Measurements from ENCODE around the gene SLAIN2.
"Not testable (repeated sequence)": the region's sequence is repeated elsewhere in the genome, so short reads cannot be mapped to it uniquely, and the experiment has no call there.

Gene SLAIN2

GRCh38 chr4:48445704-48446103 is 104.4 kb downstream of the SLAIN2 start:
- no peak for DNase-seq

DNA sequence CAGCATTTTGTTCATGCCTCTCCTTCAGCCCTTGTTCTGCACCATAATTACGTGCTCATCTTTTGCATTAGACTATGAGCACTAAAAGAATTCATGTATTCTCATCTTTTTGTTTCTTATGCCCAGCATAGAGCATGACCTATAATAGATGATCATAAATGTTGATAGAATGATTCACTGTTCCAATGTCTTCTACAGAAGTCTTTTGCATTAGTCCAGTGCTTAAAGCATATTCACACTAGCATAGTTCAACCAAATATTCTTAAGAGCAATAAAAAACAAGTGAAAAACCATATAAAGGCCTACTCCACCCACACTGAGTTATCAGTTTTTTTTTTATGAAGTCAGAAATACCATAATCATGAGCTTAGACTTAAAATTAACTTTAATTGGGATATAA is 105.3 kb downstream of the SLAIN2 start:
- no peak for DNase-seq

DNA sequence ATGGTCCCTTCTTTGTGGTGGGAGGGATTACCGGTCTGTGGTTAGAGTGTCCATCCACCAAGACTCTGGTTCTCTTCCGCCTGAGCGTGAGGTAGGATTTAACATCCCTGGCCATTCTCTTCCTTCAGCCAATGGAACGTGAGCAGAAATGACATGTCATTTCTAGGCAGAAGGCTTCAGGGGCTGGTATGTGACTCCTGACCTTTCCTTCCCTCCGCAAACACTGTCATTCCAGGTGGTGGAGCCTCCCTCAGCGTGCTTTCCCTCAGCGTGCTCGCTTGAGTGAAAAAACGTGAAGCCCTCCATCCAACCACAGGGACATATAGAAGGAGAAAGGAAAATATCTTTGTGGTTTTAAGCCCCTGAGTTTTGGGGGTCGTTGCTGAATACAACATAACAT is 107.8 kb downstream of the SLAIN2 start:
- no peak for DNase-seq

GRCh38 chr4:48450740-48451139 is 109.4 kb downstream of the SLAIN2 start:
- no peak for DNase-seq

DNA sequence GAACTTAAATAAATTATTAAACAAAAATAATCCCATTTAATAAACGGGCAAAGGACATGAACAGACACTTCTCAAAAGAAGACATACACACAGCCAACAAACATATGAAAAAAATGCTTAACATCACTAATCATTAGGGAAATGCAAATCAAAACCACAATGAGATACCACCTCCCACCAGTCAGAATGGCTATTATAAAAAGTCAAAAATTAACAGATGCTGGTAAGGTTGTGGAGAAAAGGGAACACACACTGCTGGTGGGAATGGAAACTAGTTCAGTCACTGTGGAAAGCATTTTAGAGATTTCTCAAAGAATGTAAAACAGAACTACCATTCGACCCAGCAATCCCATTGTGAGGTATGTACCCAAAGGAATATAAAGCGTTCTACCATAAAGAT is 110.3 kb downstream of the SLAIN2 start:
- not testable (repeated sequence) for DNase-seq

DNA sequence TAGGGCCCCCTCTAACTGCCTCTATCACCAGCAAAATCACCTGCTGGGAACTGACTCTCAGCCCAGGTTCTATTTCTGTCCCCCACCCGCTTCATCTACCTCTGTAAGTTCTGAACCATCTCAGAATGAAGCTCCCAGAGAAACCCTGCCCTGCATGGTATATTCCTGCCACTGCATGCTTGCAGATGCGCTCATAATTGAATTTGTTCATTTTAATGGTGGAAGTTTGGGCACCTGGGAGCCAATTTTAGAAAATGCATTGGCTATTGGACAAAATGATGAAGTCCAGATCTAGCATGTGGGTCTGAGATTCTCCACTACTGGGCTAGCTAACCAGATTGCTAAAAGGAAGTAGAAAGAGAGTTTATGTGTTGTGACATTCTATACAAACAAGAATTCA is 113.3 kb downstream of the SLAIN2 start:
- DNase-seq = no peak

DNA sequence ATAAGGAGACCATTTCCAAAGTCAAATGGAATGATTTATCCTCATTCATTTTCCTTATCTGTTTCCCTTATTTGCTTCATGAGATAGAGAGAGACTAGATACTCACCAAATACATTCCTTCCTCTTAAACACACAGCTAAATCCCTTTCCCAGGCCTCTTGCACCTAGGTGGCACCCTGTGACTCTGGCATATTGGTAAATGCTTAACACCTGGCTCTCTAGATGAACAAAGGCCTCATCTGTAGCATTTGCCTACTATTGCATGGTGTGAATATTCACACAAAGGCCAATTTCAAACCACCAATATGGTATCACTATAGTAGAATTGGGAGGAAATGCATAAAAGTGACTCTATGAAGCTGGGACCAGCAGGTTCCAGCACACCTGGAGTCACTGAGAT is 119.7 kb downstream of the SLAIN2 start:
- DNase-seq = no peak

DNA sequence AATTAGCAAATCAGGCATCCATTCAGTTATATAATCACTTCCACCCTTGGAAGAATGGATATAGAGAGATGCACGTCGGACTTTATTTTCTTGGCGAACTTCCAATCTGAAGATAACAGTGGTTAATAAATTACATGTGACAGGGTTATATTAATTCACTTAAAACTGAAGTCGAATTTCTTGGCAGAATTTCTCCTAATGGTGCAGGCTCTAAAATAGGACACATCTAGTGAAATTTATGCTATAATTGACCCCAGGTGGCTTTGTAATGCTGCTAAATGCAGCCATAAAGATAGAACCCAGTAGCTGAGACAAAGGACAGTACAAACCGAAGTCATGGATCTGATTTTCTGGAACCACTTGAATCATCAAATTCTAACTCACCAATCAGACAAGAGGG is 121.0 kb downstream of the SLAIN2 start:
- no peak for DNase-seq

DNA sequence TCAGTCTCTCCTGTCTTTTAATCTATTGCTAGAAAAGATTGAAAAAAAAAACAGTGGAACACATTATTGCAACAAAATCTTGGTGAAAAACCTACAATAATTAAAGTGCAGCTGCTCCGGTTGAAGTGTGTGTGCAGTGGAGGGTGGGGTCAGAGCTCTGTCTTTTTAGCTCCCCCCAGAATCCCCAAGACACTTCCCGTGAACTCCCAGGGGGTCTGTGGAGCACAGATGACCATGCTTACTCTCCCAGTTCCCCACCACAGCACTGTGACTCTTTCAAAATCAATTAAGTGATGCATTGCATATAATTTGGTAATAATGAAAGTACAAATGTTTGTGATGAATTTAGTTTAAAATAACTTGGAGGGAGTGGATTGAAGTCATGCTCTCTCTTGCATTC is 126.1 kb downstream of the SLAIN2 start:
- DNase-seq = no peak

GRCh38 chr4:48467891-48468290 is 126.6 kb downstream of the SLAIN2 start:
- no peak for DNase-seq

- DNase-seq = no peak
Observed at GRCh38 chr4:48470137-48470536, 128.8 kb downstream of the SLAIN2 start.

DNA sequence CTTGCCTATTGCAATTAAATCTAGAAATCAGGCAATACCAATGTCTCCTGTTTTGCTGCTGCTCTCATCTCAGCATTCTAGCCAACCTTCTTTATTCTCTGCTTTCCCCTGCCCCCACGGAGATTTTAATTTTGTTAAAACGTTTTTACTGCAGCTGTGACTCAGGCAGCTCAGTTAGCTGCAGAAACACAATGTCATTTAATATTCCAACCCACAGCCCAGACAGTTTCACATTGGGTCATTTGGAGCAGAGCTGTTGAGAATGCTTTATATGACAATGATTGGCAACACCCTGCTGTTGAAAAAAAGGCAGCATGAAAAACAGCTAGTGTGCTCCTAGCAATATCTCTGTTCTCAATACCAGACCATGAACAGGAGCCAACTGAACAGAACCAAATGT is 129.2 kb downstream of the SLAIN2 start:
- no peak for DNase-seq

DNA sequence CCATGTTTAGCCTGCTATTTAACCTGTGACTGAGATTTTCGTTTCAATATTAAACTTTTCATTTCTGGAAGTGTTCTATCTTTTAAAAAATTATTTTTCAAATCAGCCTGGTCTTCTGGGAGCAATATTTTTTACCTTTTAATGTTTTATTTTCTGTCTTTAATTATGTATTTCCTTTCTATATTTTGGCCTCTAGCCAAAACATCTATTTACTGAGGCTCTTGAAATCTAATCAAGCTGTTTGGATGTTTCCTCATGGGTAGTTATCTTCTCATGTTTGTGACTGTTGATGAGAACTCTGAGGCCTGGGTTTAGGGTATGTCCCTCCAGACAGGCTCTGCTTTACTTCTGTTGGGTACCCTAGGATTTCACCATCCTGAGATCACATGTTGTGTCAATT is 131.5 kb downstream of the SLAIN2 start:
- DNase-seq = no peak

DNA sequence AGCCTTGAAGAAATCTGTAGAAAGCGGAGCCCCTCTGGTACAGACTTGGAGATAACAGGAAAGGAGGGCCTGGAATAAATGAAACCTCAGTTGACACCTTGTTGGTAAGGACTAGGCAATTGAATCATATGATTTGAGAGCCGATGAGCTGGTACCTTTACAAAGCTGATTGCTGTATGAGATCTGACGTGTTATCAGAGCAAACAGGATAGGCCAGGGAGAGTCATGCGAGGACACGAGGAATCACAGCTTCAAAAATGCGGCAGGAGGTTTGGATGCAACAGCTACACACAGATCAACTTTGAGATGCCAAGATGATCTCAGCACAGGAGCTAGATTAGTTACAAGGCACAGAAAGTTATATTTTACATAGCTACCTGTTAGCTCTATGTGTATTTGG is 134.4 kb downstream of the SLAIN2 start:
- DNase-seq = no peak
